SU-DHL-6 (cell line): ENCODE results near the gene ZC3HAV1L.

Experiments
- H2AFZ ChIP-seq: fragments of 200-600 bp; sonication (generic); 2 replicates; pipeline ENCODE4 v1.6.1; 2014; ENCODE audit warnings: low read depth, mild to moderate bottlenecking, moderate library complexity, mixed read lengths, antibody characterized with exemption, low read length; ENCODE audit not compliant: severe bottlenecking
- H3F3A ChIP-seq: fragments of 200-600 bp; shearing (Covaris generic); 2 replicates; pipeline ENCODE4 v1.6.0; 2016; ENCODE audit warnings: antibody characterized with exemption, mild to moderate bottlenecking; ENCODE audit not compliant: insufficient read depth
- H3K27ac ChIP-seq: fragments of 200-600 bp; sonication (generic); 2 replicates; pipeline ENCODE4 v1.5.1; 2016; ENCODE audit warnings: low read depth, mild to moderate bottlenecking, low read length, moderate library complexity, mixed read lengths
- H3K27me3 ChIP-seq: fragments of 200-600 bp; sonication (generic), shearing (Covaris generic); 2 replicates; pipeline ENCODE4 v1.6.0; 2014; ENCODE audit warnings: mild to moderate bottlenecking, low read length
- H3K36me3 ChIP-seq: fragments of 200-600 bp; sonication (generic); 2 replicates; pipeline ENCODE4 v1.6.1; 2014; ENCODE audit warnings: mild to moderate bottlenecking, low read length, mixed read lengths
- H3K4me2 ChIP-seq: fragments of 300-600, 200-600 bp; shearing (Covaris generic), sonication (generic); 2 replicates; pipeline ENCODE4 v1.6.0; 2014; ENCODE audit warnings: low read length, low read depth, mild to moderate bottlenecking; ENCODE audit not compliant: poor library complexity, severe bottlenecking
- H3K4me3 ChIP-seq: fragments of 200-600 bp; sonication (generic); 2 replicates; pipeline ENCODE4 v1.5.1; 2014; ENCODE audit warnings: antibody characterized with exemption, low read length, mild to moderate bottlenecking, mixed read lengths; ENCODE audit not compliant: insufficient read depth, poor library complexity, severe bottlenecking
- H3K79me2 ChIP-seq: fragments of 200-600 bp; sonication (generic); 2 replicates; pipeline ENCODE4 v1.6.1; 2014; ENCODE audit warnings: mild to moderate bottlenecking, low read length, moderate library complexity; ENCODE audit not compliant: insufficient read depth
- H3K9ac ChIP-seq: fragments of 200-600 bp; sonication (generic); 2 replicates; pipeline ENCODE4 v1.7.0; 2014; ENCODE audit warnings: mild to moderate bottlenecking, low read length
- H3K9me2 ChIP-seq: fragments of 200-600 bp; sonication (generic); replicated peaks from 2 replicates; pipeline ENCODE4 v1.6.1; 2014; ENCODE audit warnings: low read length; ENCODE audit not compliant: insufficient read depth
- H3K9me3 ChIP-seq: fragments of 200-600 bp; sonication (generic); 2 replicates; pipeline ENCODE4 v1.6.1; 2014; ENCODE audit warnings: low read length, mixed read lengths; ENCODE audit not compliant: insufficient read depth
- H4K20me1 ChIP-seq: fragments of 200-600 bp; sonication (generic); 2 replicates; pipeline ENCODE4 v1.6.1; 2014; ENCODE audit warnings: low read depth, mild to moderate bottlenecking, antibody characterized with exemption, low read length, moderate library complexity, mixed read lengths
- CTCF ChIP-seq: fragments of 200-600 bp; sonication (generic); IDR thresholded peaks from one replicate; pipeline ENCODE4 v1.5.1; 2017; ENCODE audit warnings: antibody characterized with exemption, mild to moderate bottlenecking, low read length, moderate library complexity; ENCODE audit not compliant: insufficient read depth, poor library complexity, severe bottlenecking
- EZH2phosphoT487 ChIP-seq: fragments of 200-600 bp; sonication (generic), shearing (Covaris generic); conservative IDR thresholded peaks from 2 replicates; pipeline ENCODE4 v1.6.1; 2018; ENCODE audit warnings: mild to moderate bottlenecking, antibody characterized with exemption, low read length, moderate library complexity, mixed read lengths

Gene ZC3HAV1L

GRCh38 chr7:139080905-139081304 lies 45.1 kb upstream of the ZC3HAV1L start:
- H3K9me2 ChIP-seq: no peaks in the 10 kb centered on the region
- no peak overlapping the region for H3K4me3 ChIP-seq
- no peak overlapping the region for H3K4me2 ChIP-seq
- no peak overlapping the region for H3K27ac ChIP-seq
- H3K36me3 ChIP-seq: peaks cover 13% of the 10 kb centered on the region; the same call in 1 of the 2 replicates
- no peaks in the 10 kb centered on the region for H3K79me2 ChIP-seq
- no peaks in the 10 kb centered on the region for H3K9me3 ChIP-seq
- no peaks in the 10 kb centered on the region for H4K20me1 ChIP-seq
- no peaks in the 10 kb centered on the region for H3K27me3 ChIP-seq
- H3F3A ChIP-seq: no peaks in the 10 kb centered on the region
- H2AFZ ChIP-seq: no peak overlapping the region
- TF ChIP-seq CTCF (no peak), EZH2phosphoT487 (no peak)
- no peak overlapping the region for H3K9ac ChIP-seq

- Histone ChIP-seq H3K4me2 (no peak overlapping the region), H3K4me3 (no peak overlapping the region), H4K20me1 (no peaks in the 10 kb centered on the region), H3K9me3 (no peaks in the 10 kb centered on the region), H3F3A (peaks cover 2% of the 10 kb centered on the region; the same call in 1 of the 2 replicates), H3K9me2 (no peaks in the 10 kb centered on the region), H3K27ac (no peak overlapping the region), H3K79me2 (no peaks in the 10 kb centered on the region), H3K9ac (no peak overlapping the region), H2AFZ (no peak overlapping the region), H3K27me3 (no peaks in the 10 kb centered on the region), H3K36me3 (peaks cover 13% of the 10 kb centered on the region; the same call in 1 of the 2 replicates)
- no peak for TF ChIP-seq CTCF
- no peak for TF ChIP-seq EZH2phosphoT487
Measured at GRCh38 chr7:139079861-139080260, 44.0 kb upstream of the ZC3HAV1L start.

- no peak for TF ChIP-seq EZH2phosphoT487
- TF ChIP-seq CTCF: no peak
- Histone ChIP-seq H3K4me3 (no peak overlapping the region), H3K27ac (no peak overlapping the region), H3F3A (peaks cover 5% of the 10 kb centered on the region; the same call in 1 of the 2 replicates), H3K4me2 (no peak overlapping the region), H3K79me2 (no peaks in the 10 kb centered on the region), H2AFZ (no peak overlapping the region), H3K9ac (no peak overlapping the region), H3K36me3 (peaks cover 21% of the 10 kb centered on the region; the same call in 1 of the 2 replicates), H3K9me2 (no peaks in the 10 kb centered on the region), H4K20me1 (0 out of 2 replicates have a peak, but pooled peaks cover 3% of the 10 kb centered on the region), H3K9me3 (no peaks in the 10 kb centered on the region), H3K27me3 (no peaks in the 10 kb centered on the region)
Measured at GRCh38 chr7:139078911-139079310, 43.1 kb upstream of the ZC3HAV1L start.
